Mucosa of rectum (tissue), 2 donors: ENCODE measurements around the gene DNPH1.

Source experiments
- H3K27ac ChIP-seq, 2 donors: one replicate each; pipeline ENCODE4 v1.7.0; 2013; ENCODE audit warnings: inconsistent platforms in 2 of 2, low read depth in 2 of 2, low read length in 2 of 2
- H3K27me3 ChIP-seq, 2 donors: one replicate each; pipeline ENCODE4 v1.7.0; 2013; ENCODE audit warnings: low read length in 2 of 2; ENCODE audit not compliant: control insufficient read depth in 2 of 2, insufficient read depth in 2 of 2
- H3K36me3 ChIP-seq, 2 donors: one replicate each; pipeline ENCODE4 v1.7.0; 2013; ENCODE audit warnings: low read length in 2 of 2; ENCODE audit not compliant: control insufficient read depth in 2 of 2, insufficient read depth in 2 of 2
- H3K4me1 ChIP-seq, 2 donors: one replicate each; pipeline ENCODE4 v1.7.0; 2013; ENCODE audit warnings: low read length in 2 of 2, mild to moderate bottlenecking in 1 of 2; ENCODE audit not compliant: control insufficient read depth in 2 of 2, insufficient read depth in 2 of 2
- H3K4me3 ChIP-seq, 2 donors: one replicate each; pipeline ENCODE4 v1.7.0; 2013; ENCODE audit warnings: low read length in 2 of 2
- H3K9ac ChIP-seq, 2 donors: one replicate each; pipeline ENCODE4 v1.7.0; 2013; ENCODE audit warnings: low read length in 2 of 2, low read depth in 1 of 2, mild to moderate bottlenecking in 1 of 2
- H3K9me3 ChIP-seq, 2 donors: one replicate each; pipeline ENCODE4 v1.7.0; 2013; ENCODE audit warnings: low read length in 2 of 2; ENCODE audit not compliant: control insufficient read depth in 2 of 2
- donor health status: healthy.
- donor health status: Normal muscosa, but diverticular disease.

DNPH1 gene

DNA sequence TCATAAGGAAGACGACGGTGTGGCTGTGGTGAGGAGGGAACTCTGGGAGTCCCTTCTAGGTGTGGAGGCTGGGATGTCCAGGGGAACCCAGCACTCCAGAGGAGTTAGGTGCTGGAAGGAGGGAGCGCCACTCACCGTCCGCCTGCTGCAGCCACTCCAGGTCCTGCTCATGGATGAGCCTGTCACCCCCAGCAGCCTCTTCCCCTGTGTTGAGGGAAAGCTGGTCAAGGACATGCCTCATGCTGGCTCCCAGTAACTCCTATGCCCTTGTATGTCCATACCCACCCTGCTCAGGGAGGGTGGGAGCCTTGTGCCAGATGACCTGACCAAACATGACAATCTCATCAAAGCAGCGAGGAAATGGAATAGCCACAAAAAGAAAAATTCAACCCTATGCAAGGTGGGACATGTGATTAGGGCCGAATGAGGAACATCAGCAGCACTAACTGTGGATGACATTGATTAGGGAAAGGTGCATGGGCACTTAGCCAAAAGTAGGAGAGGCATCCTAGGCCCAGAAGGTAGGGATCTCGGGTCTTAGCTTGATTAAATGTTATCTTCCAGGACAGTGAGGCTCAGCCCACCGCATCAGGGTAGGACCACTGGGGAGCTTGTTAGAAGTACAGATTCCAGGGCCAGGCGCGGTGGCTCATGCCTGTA lies 3.0 kb downstream of the DNPH1 start:
- peaks cover 6 to 23% of the 10 kb centered on the region in 2 donors for H3K36me3 ChIP-seq
- H3K4me1 ChIP-seq = peaks cover 3 to 4% of the 10 kb centered on the region in 2 donors
- H3K4me3 ChIP-seq = no peak overlapping the region
- H3K27me3 ChIP-seq = no peaks in the 10 kb centered on the region
- no peaks in the 10 kb centered on the region for H3K9me3 ChIP-seq
- H3K27ac ChIP-seq = no peak overlapping the region
- no peak overlapping the region for H3K9ac ChIP-seq

GRCh38 chr6:43223175-43223574 lies 6.1 kb downstream of the DNPH1 start:
- Histone ChIP-seq H3K9me3 (no peaks in the 10 kb centered on the region), H3K4me3 (no peak overlapping the region), H3K27me3 (no peaks in the 10 kb centered on the region), H3K9ac (no peak overlapping the region), H3K4me1 (peaks cover 0 to 2% of the 10 kb centered on the region in 2 donors), H3K27ac (no peak overlapping the region), H3K36me3 (peaks cover 6 to 33% of the 10 kb centered on the region in 2 donors)

DNA sequence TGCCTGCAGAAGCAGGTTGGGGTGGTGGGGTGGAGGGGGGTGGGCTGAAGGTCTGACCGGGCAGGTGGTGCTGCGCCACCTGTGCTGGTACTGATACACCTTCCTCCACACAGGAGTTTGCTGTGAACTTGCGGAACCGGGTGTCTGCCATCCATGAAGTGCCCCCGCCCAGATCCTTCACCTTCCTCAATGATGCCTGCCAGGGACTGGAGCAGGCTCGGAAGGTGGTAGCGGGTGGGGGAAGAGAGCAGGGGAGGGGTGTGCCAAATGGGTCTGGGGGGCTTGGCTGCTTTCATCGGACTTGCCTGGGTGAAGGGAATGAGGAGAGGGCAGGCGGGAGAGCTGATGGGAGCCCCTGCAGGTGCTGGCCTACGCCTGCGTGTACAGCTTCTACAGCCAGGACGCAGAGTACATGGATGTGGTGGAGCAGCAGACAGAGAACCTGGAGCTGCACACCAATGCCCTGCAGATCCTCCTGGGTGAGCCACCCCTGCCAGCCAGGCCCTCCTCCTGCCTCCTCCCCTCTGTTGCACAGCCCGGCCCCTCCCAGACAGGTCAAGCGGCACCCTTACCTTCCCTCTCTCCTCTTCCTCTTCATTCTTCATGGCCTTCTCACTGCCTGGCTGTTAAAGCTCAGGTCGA lies 6.7 kb downstream of the DNPH1 start:
- Histone ChIP-seq H3K36me3 (peaks cover 6 to 33% of the 10 kb centered on the region in 2 donors), H3K27ac (no peak overlapping the region), H3K27me3 (no peaks in the 10 kb centered on the region)

GRCh38 chr6:43221046-43221972 lies 8.0 kb downstream of the DNPH1 start:
- no peaks in the 10 kb centered on the region for H3K27me3 ChIP-seq
- H3K36me3 ChIP-seq = peaks cover 6 to 39% of the 10 kb centered on the region in 2 donors
- no peak overlapping the region for H3K9ac ChIP-seq
- H3K9me3 ChIP-seq = no peaks in the 10 kb centered on the region
- no peak overlapping the region for H3K4me3 ChIP-seq
- no peak overlapping the region for H3K27ac ChIP-seq
- no peaks in the 10 kb centered on the region for H3K4me1 ChIP-seq

More for the DNA sequence above, 6.7 kb downstream of the DNPH1 start:
- Histone ChIP-seq H3K4me1 (no peaks in the 10 kb centered on the region), H3K9ac (no peak overlapping the region), H3K9me3 (no peaks in the 10 kb centered on the region), H3K4me3 (no peak overlapping the region)

DNA sequence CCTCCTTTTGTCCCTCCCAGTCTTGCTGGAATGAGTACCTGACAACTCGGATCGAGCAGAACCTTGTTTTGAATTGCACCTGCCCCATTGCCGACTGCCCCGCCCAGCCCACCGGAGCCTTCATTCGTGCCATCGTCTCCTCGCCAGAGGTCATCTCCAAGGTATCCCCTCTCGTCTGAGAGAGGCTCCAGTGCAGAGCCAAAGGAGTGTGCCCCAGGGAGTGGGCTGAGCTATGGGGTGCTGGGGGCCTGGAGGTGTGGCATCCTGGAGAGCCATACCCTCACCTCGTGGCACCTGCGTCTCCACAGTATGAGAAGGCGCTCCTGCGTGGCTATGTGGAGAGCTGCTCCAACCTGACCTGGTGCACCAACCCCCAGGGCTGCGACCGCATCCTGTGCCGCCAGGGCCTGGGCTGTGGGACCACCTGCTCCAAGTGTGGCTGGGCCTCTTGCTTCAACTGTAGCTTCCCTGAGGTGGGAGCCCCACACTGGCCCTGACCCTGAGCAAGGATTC lies 8.8 kb downstream of the DNPH1 start:
- H3K9ac ChIP-seq = no peak overlapping the region
- no peak overlapping the region for H3K27ac ChIP-seq
- H3K27me3 ChIP-seq = no peaks in the 10 kb centered on the region
- H3K9me3 ChIP-seq = no peaks in the 10 kb centered on the region
- peaks cover 6 to 36% of the 10 kb centered on the region in 2 donors for H3K36me3 ChIP-seq
- no peaks in the 10 kb centered on the region for H3K4me1 ChIP-seq
- no peak overlapping the region for H3K4me3 ChIP-seq

GRCh38 chr6:43219814-43220213 lies 9.5 kb downstream of the DNPH1 start:
- Histone ChIP-seq H3K36me3 (peaks cover 10 to 35% of the 10 kb centered on the region in 2 donors), H3K4me1 (no peaks in the 10 kb centered on the region), H3K9ac (no peak overlapping the region), H3K27ac (no peak overlapping the region), H3K4me3 (no peak overlapping the region), H3K9me3 (no peaks in the 10 kb centered on the region), H3K27me3 (no peaks in the 10 kb centered on the region)

- H3K4me3 ChIP-seq = no peak overlapping the region
- peaks cover 7 to 35% of the 10 kb centered on the region in 2 donors for H3K36me3 ChIP-seq
- H3K27me3 ChIP-seq = no peaks in the 10 kb centered on the region
- no peaks in the 10 kb centered on the region for H3K4me1 ChIP-seq
- H3K9ac ChIP-seq = no peak overlapping the region
- no peak overlapping the region for H3K27ac ChIP-seq
- H3K9me3 ChIP-seq = no peaks in the 10 kb centered on the region
Measured at GRCh38 chr6:43219119-43219518, 10.2 kb downstream of the DNPH1 start.

DNA sequence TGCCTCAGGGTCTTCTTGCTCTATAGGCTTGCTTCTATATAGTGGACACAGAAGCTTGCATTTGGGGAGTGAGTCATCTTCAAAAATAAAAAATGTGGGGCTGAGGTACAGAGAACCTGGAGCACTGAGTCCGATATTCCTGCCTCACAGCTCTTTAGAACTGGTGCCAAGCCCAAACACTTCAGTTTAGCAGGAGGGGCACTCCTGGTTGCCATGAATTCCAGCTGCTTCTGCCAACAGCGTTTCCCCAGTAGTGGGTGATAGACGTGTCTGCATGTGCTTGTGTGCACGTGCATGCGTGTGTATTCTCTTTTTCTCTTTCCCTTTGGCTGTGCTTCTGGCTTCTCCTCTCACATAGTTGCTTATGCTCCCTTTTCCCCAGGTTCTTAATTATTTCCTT lies 11.9 kb downstream of the DNPH1 start:
- Histone ChIP-seq H3K4me1 (no peaks in the 10 kb centered on the region), H3K27me3 (no peaks in the 10 kb centered on the region), H3K9ac (no peak overlapping the region), H3K9me3 (no peaks in the 10 kb centered on the region), H3K4me3 (no peak overlapping the region), H3K27ac (no peak overlapping the region), H3K36me3 (peaks cover 3 to 30% of the 10 kb centered on the region in 2 donors)

GRCh38 chr6:43216200-43216599 lies 13.1 kb downstream of the DNPH1 start:
- peaks cover 0 to 4% of the 10 kb centered on the region in 2 donors for H3K4me1 ChIP-seq

DNA sequence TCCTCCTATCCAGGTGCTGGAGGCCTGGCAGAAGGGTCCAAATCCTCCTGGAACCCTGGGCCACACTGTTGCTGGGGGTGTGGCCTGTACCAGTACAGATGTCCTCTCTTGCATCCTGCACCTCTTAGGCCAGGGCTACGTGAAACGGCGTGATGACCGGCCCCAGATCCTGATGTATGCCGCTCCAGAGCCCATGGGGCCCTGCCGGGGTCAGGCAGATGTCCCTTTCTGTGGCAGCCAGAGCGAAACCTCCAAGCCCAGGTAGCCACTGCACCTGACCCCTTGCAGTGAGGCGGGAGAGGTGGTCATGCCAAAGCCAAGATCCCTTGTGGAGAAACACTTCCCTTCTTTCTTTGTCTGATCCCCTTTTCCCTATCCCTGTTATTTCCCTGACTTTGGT lies 14.2 kb downstream of the DNPH1 start:
- H3K27me3 ChIP-seq = no peaks in the 10 kb centered on the region
- no peaks in the 10 kb centered on the region for H3K9me3 ChIP-seq
- peaks cover 3 to 19% of the 10 kb centered on the region in 2 donors for H3K36me3 ChIP-seq
- H3K4me1 ChIP-seq = peaks cover 0 to 4% of the 10 kb centered on the region in 2 donors
- H3K27ac ChIP-seq = no peak overlapping the region
- H3K9ac ChIP-seq = no peak overlapping the region
- no peak overlapping the region for H3K4me3 ChIP-seq

More at GRCh38 chr6:43216200-43216599, 13.1 kb downstream of the DNPH1 start:
- Histone ChIP-seq H3K27me3 (no peaks in the 10 kb centered on the region), H3K27ac (no peak overlapping the region), H3K9ac (no peak overlapping the region), H3K4me3 (no peak overlapping the region), H3K36me3 (peaks cover 3 to 26% of the 10 kb centered on the region in 2 donors), H3K9me3 (no peaks in the 10 kb centered on the region)
